ENCODE measurements around the gene ZDHHC12.

DNA sequence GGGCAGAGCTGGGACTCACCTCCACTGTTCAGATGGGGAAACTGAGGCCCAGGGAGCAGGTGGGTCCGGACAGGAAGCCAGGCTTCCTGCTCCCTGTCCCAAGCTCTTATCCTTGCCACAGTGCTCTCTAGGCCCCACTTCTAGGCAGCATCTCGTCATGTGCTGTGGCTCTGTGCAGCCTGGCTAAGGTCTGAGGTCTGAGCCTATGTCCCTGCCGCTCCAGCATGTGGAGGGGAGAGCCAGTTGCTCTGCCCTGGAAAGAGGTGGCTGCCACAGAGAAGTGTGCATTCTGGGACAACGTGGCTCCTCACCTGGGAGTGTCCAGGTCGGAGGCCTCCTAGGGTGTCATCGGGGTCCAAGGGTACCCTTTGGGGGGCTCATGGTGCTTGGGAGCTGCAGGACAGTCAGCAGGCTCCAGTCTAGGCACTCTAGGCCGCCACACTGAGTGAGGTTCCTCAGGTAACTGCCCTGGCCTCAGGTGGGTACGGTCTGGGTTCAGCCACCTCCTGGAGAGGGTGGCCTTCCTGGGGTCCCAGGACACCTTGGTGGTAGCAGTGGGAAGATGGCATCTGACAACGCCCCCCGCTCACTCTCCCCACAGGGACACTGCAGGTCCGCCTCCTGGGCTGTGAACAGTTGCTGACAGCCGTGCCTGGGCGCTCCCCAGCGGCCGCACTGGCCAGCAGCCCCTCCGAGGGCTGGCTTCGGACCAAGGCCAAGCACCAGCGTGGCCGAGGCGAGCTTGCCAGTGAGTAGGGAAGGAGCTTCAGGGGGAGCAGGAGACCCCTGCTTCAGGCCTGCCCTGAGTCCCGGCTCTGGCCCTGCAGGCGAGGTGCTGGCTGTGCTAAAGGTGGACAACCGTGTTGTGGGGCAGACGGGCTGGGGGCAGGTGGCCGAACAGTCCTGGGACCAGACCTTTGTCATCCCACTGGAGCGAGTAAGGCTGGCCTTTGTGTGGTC is 11.2 kb downstream of the ZDHHC12 start:
- TF ChIP-seq, protein P1, sequence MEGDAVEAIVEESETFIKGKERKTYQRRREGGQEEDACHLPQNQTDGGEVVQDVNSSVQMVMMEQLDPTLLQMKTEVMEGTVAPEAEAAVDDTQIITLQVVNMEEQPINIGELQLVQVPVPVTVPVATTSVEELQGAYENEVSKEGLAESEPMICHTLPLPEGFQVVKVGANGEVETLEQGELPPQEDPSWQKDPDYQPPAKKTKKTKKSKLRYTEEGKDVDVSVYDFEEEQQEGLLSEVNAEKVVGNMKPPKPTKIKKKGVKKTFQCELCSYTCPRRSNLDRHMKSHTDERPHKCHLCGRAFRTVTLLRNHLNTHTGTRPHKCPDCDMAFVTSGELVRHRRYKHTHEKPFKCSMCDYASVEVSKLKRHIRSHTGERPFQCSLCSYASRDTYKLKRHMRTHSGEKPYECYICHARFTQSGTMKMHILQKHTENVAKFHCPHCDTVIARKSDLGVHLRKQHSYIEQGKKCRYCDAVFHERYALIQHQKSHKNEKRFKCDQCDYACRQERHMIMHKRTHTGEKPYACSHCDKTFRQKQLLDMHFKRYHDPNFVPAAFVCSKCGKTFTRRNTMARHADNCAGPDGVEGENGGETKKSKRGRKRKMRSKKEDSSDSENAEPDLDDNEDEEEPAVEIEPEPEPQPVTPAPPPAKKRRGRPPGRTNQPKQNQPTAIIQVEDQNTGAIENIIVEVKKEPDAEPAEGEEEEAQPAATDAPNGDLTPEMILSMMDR (IDR thresholded peaks at IDR 0.05) = no peak
- TF ChIP-seq POLR2A (IDR thresholded peaks at IDR 0.05) = no peak
- TF ChIP-seq EP300 (IDR thresholded peaks at IDR 0.05) = no peak
- no peak for TF ChIP-seq POLR2AphosphoS5 (IDR thresholded peaks at IDR 0.05)

Data from upper lobe of left lung (tissue), 4 donors.